ENCODE data around the gene NRCAM. TPM values are rescaled to one million over a fixed set of nuclear protein-coding genes. Genes with fewer than 3 reads are reported as not detected.

NRCAM gene
- total and polyA plus RNA-seq, 5 donors from 2014 or later: 0.27 TPM; not detected in 4

DNA sequence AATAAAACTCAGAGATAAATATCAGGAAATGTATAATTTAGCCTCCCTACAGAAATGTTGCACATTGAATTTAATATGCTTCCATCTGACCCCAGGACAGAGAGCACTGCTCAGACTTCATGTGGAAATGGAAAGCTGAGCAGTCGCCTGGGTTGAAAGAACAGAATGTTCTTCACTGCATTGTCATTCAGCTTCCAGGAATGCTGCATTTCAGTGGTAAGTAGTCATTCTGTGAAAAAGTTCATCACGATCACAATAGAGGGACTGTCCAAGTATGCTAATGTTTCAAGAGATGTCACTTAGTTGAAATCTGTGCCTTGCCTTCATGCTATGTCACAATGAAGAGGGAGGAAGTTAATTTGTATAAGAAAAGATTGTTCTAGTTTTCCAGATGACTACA lies 147.3 kb downstream of the NRCAM start:
- no peak overlapping the region for H3K4me3 Mint-ChIP-seq
- DNase-seq (no peak), ATAC-seq (ENCODE audit: low read depth in 2 of 2) (no peak)
- H3K4me1 Mint-ChIP-seq: no peaks in the 10 kb centered on the region
- Histone ChIP-seq H3K36me3 (ENCODE audit: control insufficient read depth, insufficient read depth, low read length) (no peaks in the 10 kb centered on the region), H3K4me1 (ENCODE audit: control insufficient read depth, insufficient read depth, low read length, poor library complexity, severe bottlenecking) (no peaks in the 10 kb centered on the region), H3K4me3 (ENCODE audit: low read depth, low read length) (no peak overlapping the region), H3K9me3 (ENCODE audit: control insufficient read depth in 2 of 2, low read length in 2 of 2) (no peaks in the 10 kb centered on the region), H3K27me3 (ENCODE audit: control insufficient read depth, insufficient read depth, low read length) (no peaks in the 10 kb centered on the region), H3K27ac (ENCODE audit: insufficient read depth, low read length, poor library complexity, severe bottlenecking) (no peak overlapping the region)
- H3K27ac Mint-ChIP-seq: no peak overlapping the region
- H3K36me3 Mint-ChIP-seq: no peaks in the 10 kb centered on the region
- no peaks in the 10 kb centered on the region for H3K27me3 Mint-ChIP-seq
- H3K9me3 Mint-ChIP-seq: no peaks in the 10 kb centered on the region

DNA sequence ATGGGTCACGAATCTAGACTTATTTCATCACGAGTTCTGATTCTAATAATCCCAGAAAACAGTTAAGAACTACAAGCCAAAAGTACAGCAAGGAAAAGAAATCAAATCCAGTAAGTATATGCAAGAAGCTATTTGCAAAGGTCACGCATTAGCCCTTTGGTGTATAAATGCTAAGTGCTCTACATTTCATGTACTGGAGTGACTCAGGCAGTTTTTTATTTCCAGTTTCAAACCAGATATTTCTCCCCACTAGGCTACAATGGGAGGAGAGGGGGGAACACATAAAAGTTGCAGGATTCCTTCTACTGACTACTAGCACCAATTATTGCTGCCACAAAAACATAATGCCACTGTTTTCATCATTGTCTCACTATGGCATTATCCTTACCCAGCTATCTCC lies 148.0 kb downstream of the NRCAM start:
- H3K27ac ChIP-seq (ENCODE audit: insufficient read depth, low read length, poor library complexity, severe bottlenecking): no peak overlapping the region
- Mint-ChIP-seq H3K27ac (no peak overlapping the region), H3K27me3 (no peaks in the 10 kb centered on the region), H3K4me1 (no peaks in the 10 kb centered on the region), H3K9me3 (no peaks in the 10 kb centered on the region), H3K4me3 (no peak overlapping the region), H3K36me3 (no peaks in the 10 kb centered on the region)
- no peaks in the 10 kb centered on the region for H3K27me3 ChIP-seq (ENCODE audit: control insufficient read depth, insufficient read depth, low read length)
- H3K36me3 ChIP-seq (ENCODE audit: control insufficient read depth, insufficient read depth, low read length): no peaks in the 10 kb centered on the region
- H3K4me3 ChIP-seq (ENCODE audit: low read depth, low read length): no peak overlapping the region
- H3K4me1 ChIP-seq (ENCODE audit: control insufficient read depth, insufficient read depth, low read length, poor library complexity, severe bottlenecking): no peaks in the 10 kb centered on the region
- no peaks in the 10 kb centered on the region for H3K9me3 ChIP-seq (ENCODE audit: control insufficient read depth in 2 of 2, low read length in 2 of 2)
- ATAC-seq (ENCODE audit: low read depth in 2 of 2) (no peak), DNase-seq (no peak)

DNA sequence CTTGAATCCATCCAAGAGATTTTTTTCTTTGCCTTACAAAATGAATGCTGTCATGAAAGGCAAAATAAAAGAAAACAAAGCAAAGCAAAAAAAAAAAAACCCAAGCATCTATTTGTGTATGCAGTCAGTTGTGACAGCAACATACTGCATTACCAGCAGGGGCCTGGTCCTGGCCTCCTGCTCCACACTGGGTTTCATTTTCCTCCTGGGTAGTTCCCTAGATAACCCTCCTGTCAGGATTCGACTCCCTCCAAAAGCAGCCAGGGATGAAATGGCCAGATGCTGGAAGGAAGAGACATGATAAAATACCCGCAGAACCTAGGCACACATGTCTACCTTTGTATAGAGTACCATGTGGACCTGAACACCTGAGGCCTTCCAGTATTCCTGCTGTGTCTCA lies 148.6 kb downstream of the NRCAM start:
- H3K4me1 ChIP-seq (ENCODE audit: control insufficient read depth, insufficient read depth, low read length, poor library complexity, severe bottlenecking): no peaks in the 10 kb centered on the region
- no peaks in the 10 kb centered on the region for H3K27me3 ChIP-seq (ENCODE audit: control insufficient read depth, insufficient read depth, low read length)
- no peaks in the 10 kb centered on the region for H3K36me3 ChIP-seq (ENCODE audit: control insufficient read depth, insufficient read depth, low read length)
- H3K4me3 ChIP-seq (ENCODE audit: low read depth, low read length): no peak overlapping the region
- no peak overlapping the region for H3K27ac Mint-ChIP-seq
- no peaks in the 10 kb centered on the region for H3K27me3 Mint-ChIP-seq
- no peaks in the 10 kb centered on the region for H3K4me1 Mint-ChIP-seq
- H3K4me3 Mint-ChIP-seq: no peak overlapping the region
- ATAC-seq (ENCODE audit: low read depth in 2 of 2): no peak
- H3K9me3 Mint-ChIP-seq: no peaks in the 10 kb centered on the region
- DNase-seq: no peak
- no peaks in the 10 kb centered on the region for H3K9me3 ChIP-seq (ENCODE audit: control insufficient read depth in 2 of 2, low read length in 2 of 2)
- no peaks in the 10 kb centered on the region for H3K36me3 Mint-ChIP-seq
- no peak overlapping the region for H3K27ac ChIP-seq (ENCODE audit: insufficient read depth, low read length, poor library complexity, severe bottlenecking)

DNA sequence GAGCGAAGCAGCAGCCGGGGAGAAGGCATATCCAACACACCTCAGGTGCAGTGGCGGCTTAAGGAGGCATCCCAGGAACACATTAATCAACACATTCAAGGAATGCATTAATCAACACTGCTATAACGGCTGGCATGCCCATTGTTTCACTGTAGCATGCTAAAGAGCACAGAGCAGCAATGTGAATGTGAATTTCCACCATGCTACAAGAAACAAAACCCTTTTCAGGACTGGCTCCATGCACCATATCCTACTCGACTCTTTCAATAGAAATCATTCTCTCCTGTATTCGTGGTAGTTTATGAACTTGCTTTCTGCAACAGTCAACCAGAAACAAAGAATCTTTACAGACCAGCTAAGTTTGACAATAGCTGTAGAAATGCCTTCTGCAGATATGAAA lies 149.0 kb downstream of the NRCAM start:
- H3K4me3 Mint-ChIP-seq: no peak overlapping the region

DNA sequence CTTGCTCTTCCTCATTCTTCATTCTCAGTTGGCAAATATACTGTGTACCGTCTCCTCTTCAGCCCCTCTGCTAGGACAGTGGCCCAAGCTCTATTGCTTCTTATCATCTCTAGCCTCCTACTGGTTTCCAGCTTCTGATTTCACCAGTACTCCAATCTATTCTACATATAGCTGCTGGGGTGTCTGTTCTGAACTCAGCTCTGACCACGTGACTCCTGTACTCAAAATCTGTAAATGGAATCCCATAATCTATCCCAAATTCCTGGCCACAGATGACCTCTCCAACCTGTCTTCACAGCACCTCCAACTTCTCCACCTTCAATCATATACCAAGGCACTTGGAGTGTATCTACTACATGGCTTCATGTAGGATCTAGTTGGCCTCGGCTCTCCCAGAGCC lies 152.9 kb downstream of the NRCAM start:
- Mint-ChIP-seq H3K4me3 (no peak overlapping the region), H3K27ac (no peak overlapping the region), H3K27me3 (no peaks in the 10 kb centered on the region), H3K4me1 (no peaks in the 10 kb centered on the region), H3K36me3 (no peaks in the 10 kb centered on the region), H3K9me3 (no peaks in the 10 kb centered on the region)
- Histone ChIP-seq H3K36me3 (ENCODE audit: control insufficient read depth, insufficient read depth, low read length) (no peaks in the 10 kb centered on the region), H3K27me3 (ENCODE audit: control insufficient read depth, insufficient read depth, low read length) (no peaks in the 10 kb centered on the region), H3K9me3 (ENCODE audit: control insufficient read depth in 2 of 2, low read length in 2 of 2) (no peaks in the 10 kb centered on the region), H3K4me3 (ENCODE audit: low read depth, low read length) (no peak overlapping the region), H3K4me1 (ENCODE audit: control insufficient read depth, insufficient read depth, low read length, poor library complexity, severe bottlenecking) (no peaks in the 10 kb centered on the region), H3K27ac (ENCODE audit: insufficient read depth, low read length, poor library complexity, severe bottlenecking) (no peak overlapping the region)
- ATAC-seq (ENCODE audit: low read depth in 2 of 2) (no peak), DNase-seq (no peak)

More for the DNA sequence above, 149.0 kb downstream of the NRCAM start:
- Histone ChIP-seq H3K4me1 (ENCODE audit: control insufficient read depth, insufficient read depth, low read length, poor library complexity, severe bottlenecking) (no peaks in the 10 kb centered on the region), H3K4me3 (ENCODE audit: low read depth, low read length) (no peak overlapping the region), H3K36me3 (ENCODE audit: control insufficient read depth, insufficient read depth, low read length) (no peaks in the 10 kb centered on the region), H3K9me3 (ENCODE audit: control insufficient read depth in 2 of 2, low read length in 2 of 2) (no peaks in the 10 kb centered on the region), H3K27me3 (ENCODE audit: control insufficient read depth, insufficient read depth, low read length) (no peaks in the 10 kb centered on the region), H3K27ac (ENCODE audit: insufficient read depth, low read length, poor library complexity, severe bottlenecking) (no peak overlapping the region)
- ATAC-seq (ENCODE audit: low read depth in 2 of 2) (no peak), DNase-seq (no peak)
- no peaks in the 10 kb centered on the region for H3K4me1 Mint-ChIP-seq
- H3K36me3 Mint-ChIP-seq: no peaks in the 10 kb centered on the region
- H3K9me3 Mint-ChIP-seq: no peaks in the 10 kb centered on the region
- no peaks in the 10 kb centered on the region for H3K27me3 Mint-ChIP-seq
- H3K27ac Mint-ChIP-seq: no peak overlapping the region

DNA sequence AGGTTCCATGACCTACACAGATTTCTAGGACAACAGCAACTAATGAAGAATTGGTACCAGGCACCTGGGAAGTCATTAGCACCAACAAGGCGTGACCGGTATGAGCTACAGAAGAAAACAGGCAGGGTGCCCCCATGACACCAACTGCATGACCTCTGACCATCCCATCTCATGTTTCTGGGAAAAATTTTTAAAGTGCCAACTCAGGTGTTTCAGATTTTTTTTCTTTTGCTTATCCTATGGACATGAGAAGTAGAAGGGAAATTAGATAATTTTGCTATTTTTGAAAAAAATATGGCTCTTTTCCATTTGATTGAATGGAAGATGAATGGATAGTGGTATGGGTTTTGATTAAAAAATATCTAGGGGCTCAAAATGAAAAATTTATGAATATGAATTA lies 154.8 kb downstream of the NRCAM start:
- DNase-seq: no peak
- H3K27ac Mint-ChIP-seq: no peak overlapping the region
- H3K9me3 Mint-ChIP-seq: no peaks in the 10 kb centered on the region
- H3K27me3 ChIP-seq (ENCODE audit: control insufficient read depth, insufficient read depth, low read length): no peaks in the 10 kb centered on the region
- H3K4me3 Mint-ChIP-seq: no peak overlapping the region
- H3K4me3 ChIP-seq (ENCODE audit: low read depth, low read length): no peak overlapping the region
- H3K36me3 ChIP-seq (ENCODE audit: control insufficient read depth, insufficient read depth, low read length): no peaks in the 10 kb centered on the region
- no peaks in the 10 kb centered on the region for H3K4me1 ChIP-seq (ENCODE audit: control insufficient read depth, insufficient read depth, low read length, poor library complexity, severe bottlenecking)
- ATAC-seq (ENCODE audit: low read depth in 2 of 2): no peak
- H3K27ac ChIP-seq (ENCODE audit: insufficient read depth, low read length, poor library complexity, severe bottlenecking): no peak overlapping the region
- no peaks in the 10 kb centered on the region for H3K4me1 Mint-ChIP-seq
- no peaks in the 10 kb centered on the region for H3K27me3 Mint-ChIP-seq
- H3K36me3 Mint-ChIP-seq: no peaks in the 10 kb centered on the region
- no peaks in the 10 kb centered on the region for H3K9me3 ChIP-seq (ENCODE audit: control insufficient read depth in 2 of 2, low read length in 2 of 2)

DNA sequence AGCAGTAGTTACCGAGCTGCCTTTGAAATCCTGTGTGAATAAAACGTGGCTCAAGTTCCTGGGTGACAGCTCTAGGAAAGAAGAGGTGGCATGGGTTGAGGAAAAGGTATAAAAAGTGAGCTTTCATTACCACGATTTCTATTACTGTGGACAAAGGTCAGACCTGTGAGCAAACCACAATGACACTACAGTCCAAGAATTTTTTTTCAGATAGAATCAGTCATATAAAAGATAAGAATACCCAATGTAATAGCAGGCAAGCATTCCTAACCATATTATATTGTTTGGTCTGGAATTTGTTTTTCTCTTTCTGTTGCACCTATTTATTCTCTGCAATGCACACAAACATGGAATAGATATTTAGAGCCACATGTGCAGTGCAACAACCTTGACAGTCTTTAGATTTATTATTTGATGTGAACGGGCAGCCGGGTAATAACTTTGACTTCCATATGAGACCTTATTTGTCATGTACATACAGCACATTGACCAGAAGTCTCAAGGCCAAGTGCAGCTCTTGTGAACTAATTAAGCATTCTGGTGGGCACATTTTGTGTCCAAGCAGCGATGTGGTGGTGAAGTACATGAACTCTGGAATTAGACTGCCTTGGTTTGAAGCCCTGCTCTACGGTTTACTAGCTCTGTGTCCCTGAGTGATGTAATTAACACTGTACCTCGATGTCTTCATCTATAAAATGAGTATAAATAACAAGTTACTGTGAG lies 156.8 kb downstream of the NRCAM start:
- Mint-ChIP-seq H3K4me1 (no peaks in the 10 kb centered on the region), H3K36me3 (no peaks in the 10 kb centered on the region), H3K27me3 (no peaks in the 10 kb centered on the region), H3K4me3 (no peak overlapping the region), H3K27ac (no peak overlapping the region), H3K9me3 (no peaks in the 10 kb centered on the region)
- Histone ChIP-seq H3K27ac (ENCODE audit: insufficient read depth, low read length, poor library complexity, severe bottlenecking) (no peak overlapping the region), H3K9me3 (ENCODE audit: control insufficient read depth in 2 of 2, low read length in 2 of 2) (peaks cover 0 to 1% of the 10 kb centered on the region in 2 experiments), H3K4me3 (ENCODE audit: low read depth, low read length) (no peak overlapping the region), H3K36me3 (ENCODE audit: control insufficient read depth, insufficient read depth, low read length) (no peaks in the 10 kb centered on the region), H3K27me3 (ENCODE audit: control insufficient read depth, insufficient read depth, low read length) (peaks cover 3% of the 10 kb centered on the region), H3K4me1 (ENCODE audit: control insufficient read depth, insufficient read depth, low read length, poor library complexity, severe bottlenecking) (no peaks in the 10 kb centered on the region)
- no peak for ATAC-seq (ENCODE audit: low read depth in 2 of 2)
- DNase-seq: no peak

DNA sequence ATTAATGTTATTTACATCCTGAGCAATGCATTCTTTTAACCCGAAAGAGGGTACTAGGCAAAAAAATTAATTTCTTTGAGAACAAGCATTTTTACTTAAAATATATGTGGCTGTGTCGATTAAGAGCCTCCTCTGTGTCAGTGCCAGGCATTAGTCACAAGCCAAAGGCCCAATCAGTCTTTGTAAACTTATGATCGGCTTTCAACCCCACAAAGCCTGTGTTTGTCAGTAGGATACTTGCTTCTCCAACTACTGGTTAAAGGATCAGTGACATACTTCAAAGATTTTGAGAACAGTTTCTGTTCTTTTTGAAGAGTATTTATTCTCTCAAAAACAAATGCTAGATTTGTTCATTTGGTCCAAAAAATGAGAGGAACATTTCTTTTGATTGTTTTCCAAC lies 159.3 kb downstream of the NRCAM start:
- Histone ChIP-seq H3K36me3 (ENCODE audit: control insufficient read depth, insufficient read depth, low read length) (no peaks in the 10 kb centered on the region), H3K9me3 (ENCODE audit: control insufficient read depth in 2 of 2, low read length in 2 of 2) (peaks cover 0 to 1% of the 10 kb centered on the region in 2 experiments), H3K4me3 (ENCODE audit: low read depth, low read length) (no peak overlapping the region), H3K27ac (ENCODE audit: insufficient read depth, low read length, poor library complexity, severe bottlenecking) (no peak overlapping the region), H3K4me1 (ENCODE audit: control insufficient read depth, insufficient read depth, low read length, poor library complexity, severe bottlenecking) (no peaks in the 10 kb centered on the region), H3K27me3 (ENCODE audit: control insufficient read depth, insufficient read depth, low read length) (peaks cover 3% of the 10 kb centered on the region)
- H3K27me3 Mint-ChIP-seq: no peaks in the 10 kb centered on the region
- no peak overlapping the region for H3K4me3 Mint-ChIP-seq
- no peaks in the 10 kb centered on the region for H3K4me1 Mint-ChIP-seq
- H3K36me3 Mint-ChIP-seq: no peaks in the 10 kb centered on the region
- H3K9me3 Mint-ChIP-seq: peaks cover 0 to 1% (median 0%) of the 10 kb centered on the region in 7 donors
- no peak for DNase-seq
- H3K27ac Mint-ChIP-seq: no peak overlapping the region
- ATAC-seq (ENCODE audit: low read depth in 2 of 2): no peak
